ENCODE results near the gene UGCG. TPM values are rescaled to one million over a fixed set of nuclear protein-coding genes. Genes with fewer than 3 reads are reported as not detected.

UGCG gene
- 105 and 118 TPM in 2 replicates for total RNA-seq

GRCh38 chr9:111895996-111896941, at the start of gene UGCG:
Gene UGCG (plus strand): TSS chr9:111896814. CDS start chr9:111897216, 402 bp downstream.

Other genes with a start within 250 kb of the UGCG start
- 115 and 125 TPM in 2 replicates for gene GNG10, start 235.2 kb upstream of the UGCG start, total RNA-seq
- under 0.01 TPM in 2 replicates for gene SHOC1, start 101.9 kb upstream of the UGCG start, total RNA-seq